SK-N-SH treated with all-trans-retinoic acid at 6 μM for 48 hours (cell line): ENCODE results near the gene MKKS.

Experiments used
- ATAC-seq: fragments of 200-7000 bp; cut with Tn5 transposase; 3 replicates; pipeline ENCODE4 v1.9.1; 2020; ENCODE audit warnings: mild to moderate bottlenecking, moderate library complexity
- ARNTL ChIP-seq: fragments of 450-650 bp; formaldehyde crosslinking; IDR thresholded peaks from 2 replicates; pipeline ENCODE4 v1.5.0; 2020; ENCODE audit warnings: low read depth, mild to moderate bottlenecking, moderate library complexity, borderline replicate concordance
- BACH2 ChIP-seq: fragments of 250-450 bp; sonication (Bioruptor Pico); IDR thresholded peaks from 2 replicates; pipeline ENCODE4 v1.9.0; 2021; ENCODE audit warnings: mild to moderate bottlenecking, borderline replicate concordance
- CREB5 ChIP-seq: fragments of 250-450 bp; sonication (Bioruptor Pico); IDR thresholded peaks from 2 replicates; pipeline ENCODE4 v1.5.1; 2020; ENCODE audit warnings: low read depth, mild to moderate bottlenecking, moderate library complexity
- CSDC2 ChIP-seq: fragments of 250-450 bp; sonication (Bioruptor Pico); IDR thresholded peaks from 2 replicates; pipeline ENCODE4 v1.5.0; 2020; ENCODE audit warnings: mild to moderate bottlenecking, moderate library complexity
- CSRNP3 ChIP-seq: fragments of 250-450 bp; sonication (Bioruptor Pico); IDR thresholded peaks from 2 replicates; pipeline ENCODE4 v1.5.1; 2021; ENCODE audit warnings: mild to moderate bottlenecking, moderate library complexity
- ESRRG ChIP-seq: fragments of 250-450 bp; sonication (Bioruptor Pico); IDR thresholded peaks from 2 replicates; pipeline ENCODE4 v1.6.1; 2021; ENCODE audit warnings: mild to moderate bottlenecking
- GLIS3 ChIP-seq: fragments of 250-450 bp; sonication (Bioruptor Pico); IDR thresholded peaks from 2 replicates; pipeline ENCODE4 v1.5.0; 2020; ENCODE audit warnings: mild to moderate bottlenecking, moderate library complexity
- ISL1 ChIP-seq: fragments of 250-450 bp; sonication (Bioruptor Pico); IDR thresholded peaks from 2 replicates; pipeline ENCODE4 v2.1.2; 2022; ENCODE audit warnings: mild to moderate bottlenecking, moderate library complexity
- POU6F1 ChIP-seq: fragments of 250-450 bp; sonication (Bioruptor Pico); IDR thresholded peaks from 2 replicates; pipeline ENCODE4 v1.8.0; 2021; ENCODE audit warnings: low read depth, mild to moderate bottlenecking, moderate library complexity, borderline replicate concordance
- PPARA ChIP-seq: fragments of 250-450 bp; sonication (Bioruptor Pico); IDR thresholded peaks from 2 replicates; pipeline ENCODE4 v1.5.0; 2020; ENCODE audit warnings: mild to moderate bottlenecking, borderline replicate concordance
- RARB ChIP-seq: fragments of 250-450 bp; sonication (Bioruptor Pico); IDR thresholded peaks from 2 replicates; pipeline ENCODE4 v1.8.0; 2021; ENCODE audit warnings: mild to moderate bottlenecking, moderate library complexity
- SNAI2 ChIP-seq: fragments of 250-450 bp; sonication (Bioruptor Pico); IDR thresholded peaks from 2 replicates; pipeline ENCODE4 v1.5.0; 2020; ENCODE audit warnings: mild to moderate bottlenecking, moderate library complexity
- TCF4 ChIP-seq: fragments of 250-450 bp; sonication (Bioruptor Pico); IDR thresholded peaks from 2 replicates; pipeline ENCODE4 v1.8.0; 2021; ENCODE audit warnings: mild to moderate bottlenecking, moderate library complexity, borderline replicate concordance
- TOX ChIP-seq: fragments of 250-450 bp; sonication (Bioruptor Pico); IDR thresholded peaks from 2 replicates; pipeline ENCODE4 v1.8.0; 2021; ENCODE audit warnings: mild to moderate bottlenecking, moderate library complexity, borderline replicate concordance
- TSHZ2 ChIP-seq: fragments of 250-450 bp; sonication (Bioruptor Pico); IDR thresholded peaks from 2 replicates; pipeline ENCODE4 v1.5.0; 2020; ENCODE audit warnings: mild to moderate bottlenecking, moderate library complexity
- ZC3H10 ChIP-seq: fragments of 250-450 bp; sonication (Bioruptor Pico); IDR thresholded peaks from 2 replicates; pipeline ENCODE4 v1.5.1; 2021; ENCODE audit warnings: mild to moderate bottlenecking, moderate library complexity
- ZFP3 ChIP-seq: fragments of 250-450 bp; sonication (Bioruptor Pico); IDR thresholded peaks from 2 replicates; pipeline ENCODE4 v1.5.0; 2020; ENCODE audit warnings: mild to moderate bottlenecking, moderate library complexity
- ZFP30 ChIP-seq: fragments of 450-650 bp; formaldehyde crosslinking; IDR thresholded peaks from 2 replicates; pipeline ENCODE4 v1.5.0; 2022; ENCODE audit warnings: mild to moderate bottlenecking, moderate library complexity
- ZNF70 ChIP-seq: fragments of 450-650 bp; formaldehyde crosslinking; IDR thresholded peaks from 2 replicates; pipeline ENCODE4 v1.5.0; 2020; ENCODE audit warnings: mild to moderate bottlenecking, moderate library complexity
- ZNF8 ChIP-seq: fragments of 450-650 bp; formaldehyde crosslinking; IDR thresholded peaks from 2 replicates; pipeline ENCODE4 v1.5.0; 2020; ENCODE audit warnings: mild to moderate bottlenecking, moderate library complexity

The MKKS gene

GRCh38 chr20:10408108-10408813 is 25.8 kb downstream of the MKKS start:
- TF ChIP-seq TOX (no peak), PPARA (CRISPR knock-in tag) (no peak), BACH2 (no peak), SNAI2 (no peak), TSHZ2 (no peak), CSDC2 (no peak), ZNF70 (CRISPR knock-in tag) (no peak)
- peak; percentile 55; the same call in 2 of the 3 replicates for ATAC-seq

- no peak for ATAC-seq
- TF ChIP-seq ISL1 (CRISPR knock-in tag): no peak
- TF ChIP-seq BACH2: no peak
- no peak for TF ChIP-seq ZC3H10 (CRISPR knock-in tag)
- no peak for TF ChIP-seq ZNF8 (CRISPR knock-in tag)
- TF ChIP-seq ZFP30: no peak
- no peak for TF ChIP-seq CREB5 (CRISPR knock-in tag)
- TF ChIP-seq ZFP3: no peak
- TF ChIP-seq ARNTL (CRISPR knock-in tag): no peak
- no peak for TF ChIP-seq SNAI2
- no peak for TF ChIP-seq CSRNP3 (CRISPR knock-in tag)
- no peak for TF ChIP-seq ESRRG (CRISPR knock-in tag)
- TF ChIP-seq, all 23 proteins: peak for 0
Observed at GRCh38 chr20:10404959-10405530, 29.0 kb downstream of the MKKS start.

- no peak for ATAC-seq
- TF ChIP-seq PPARA (CRISPR knock-in tag) (no peak), ZC3H10 (CRISPR knock-in tag) (no peak), ARNTL (CRISPR knock-in tag) (no peak), GLIS3 (no peak), ZNF8 (CRISPR knock-in tag) (no peak), CREB5 (CRISPR knock-in tag) (no peak), POU6F1 (CRISPR knock-in tag) (no peak), RARB (no peak), ZFP30 (no peak), ZFP3 (no peak), TCF4 (CRISPR knock-in tag) (no peak)
Observed at GRCh38 chr20:10404023-10404628, 29.9 kb downstream of the MKKS start.
